ENCODE data around the gene ATP6V1B1.

ATP6V1B1 gene

DNA sequence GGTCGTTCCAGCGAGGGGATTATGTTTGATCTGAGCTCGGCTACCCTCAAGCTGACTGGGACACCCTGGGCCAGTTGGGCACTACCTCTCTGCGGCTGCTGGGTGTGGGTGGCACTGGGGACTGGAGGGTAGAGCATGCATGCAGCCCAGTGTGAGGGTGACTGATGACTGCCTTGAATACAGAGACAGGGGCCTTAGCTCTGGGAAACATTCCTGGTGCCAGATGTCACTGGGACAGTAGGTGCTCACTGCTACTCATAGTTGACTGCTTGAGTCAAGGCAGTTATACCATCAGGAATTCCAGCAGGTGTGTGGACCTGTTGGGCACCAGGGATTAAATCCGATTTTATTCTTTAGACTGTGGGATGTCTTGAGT lies 33.6 kb upstream of the ATP6V1B1 start:
- no peak for DNase-seq

DNA sequence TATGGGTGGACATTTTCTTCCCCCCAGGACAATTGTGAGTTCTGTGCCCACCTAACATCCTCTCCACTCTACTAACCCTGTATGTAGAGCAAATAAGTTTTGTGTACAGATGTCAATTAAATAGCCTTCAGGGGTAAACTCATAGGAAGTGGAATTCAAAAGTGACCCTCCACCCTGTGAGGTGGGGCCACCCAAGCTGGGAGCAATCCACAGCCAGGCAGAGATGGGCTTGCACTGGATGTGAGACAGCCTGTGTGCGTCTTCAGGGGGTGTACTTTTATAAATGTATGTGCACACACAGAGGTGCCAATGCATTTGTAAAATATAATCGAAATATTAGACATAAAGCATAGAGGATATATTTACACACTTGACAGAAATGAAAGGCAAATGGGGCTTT lies 33.1 kb upstream of the ATP6V1B1 start:
- no peak for DNase-seq

DNA sequence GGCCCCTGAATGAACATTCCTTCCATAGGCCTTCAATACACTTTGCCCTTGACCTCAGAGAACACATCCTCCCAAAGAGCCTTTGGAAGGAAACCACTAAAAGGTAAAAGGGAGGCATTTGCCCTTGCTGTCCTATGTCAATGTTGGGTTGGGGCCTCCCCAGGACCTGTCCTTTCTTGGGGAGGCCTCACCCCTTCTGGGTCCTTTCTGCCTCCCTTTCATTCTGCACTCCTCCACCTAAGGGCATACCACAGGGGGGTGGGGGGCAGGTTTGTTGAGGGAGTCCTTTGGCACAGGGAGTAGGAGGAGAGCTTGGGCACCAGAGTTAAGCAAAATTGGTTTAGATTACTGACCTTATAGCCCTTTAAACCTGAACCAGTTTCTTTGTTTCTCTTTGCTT lies 32.5 kb upstream of the ATP6V1B1 start:
- DNase-seq: no peak

DNA sequence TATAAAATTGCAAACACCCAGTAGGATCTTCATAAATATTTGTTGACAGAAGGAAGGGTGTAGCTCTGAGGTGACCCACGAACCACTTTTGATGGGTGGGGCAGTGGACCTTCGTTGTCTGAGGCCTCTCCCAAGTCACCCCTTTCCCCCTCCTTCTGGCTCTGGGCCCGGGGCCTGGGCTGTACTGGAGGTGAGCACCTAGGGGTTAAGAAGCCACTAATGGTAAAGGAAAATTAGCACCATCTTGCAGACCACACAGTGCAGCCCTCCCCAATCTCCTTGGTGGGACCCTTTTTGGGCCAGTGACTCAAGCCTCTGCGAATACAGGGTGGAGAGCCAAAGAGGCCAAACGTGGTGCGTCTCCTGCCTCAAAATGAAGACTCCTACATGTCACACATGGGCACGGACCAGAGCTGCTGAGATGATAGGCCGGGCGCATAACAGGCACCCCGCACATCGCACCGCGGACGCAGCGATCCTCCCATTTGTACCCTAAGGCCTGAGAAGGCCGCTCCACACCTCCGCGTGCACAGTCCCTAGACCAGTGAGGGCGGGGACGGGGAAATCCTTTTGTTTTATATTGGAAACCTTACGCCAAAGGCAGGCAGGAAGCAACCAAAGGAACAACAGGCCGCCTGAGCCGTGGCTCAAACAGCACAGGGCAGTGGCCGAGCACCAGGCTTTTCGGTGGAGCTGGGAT lies 31.9 kb upstream of the ATP6V1B1 start:
- no peak for DNase-seq

DNA sequence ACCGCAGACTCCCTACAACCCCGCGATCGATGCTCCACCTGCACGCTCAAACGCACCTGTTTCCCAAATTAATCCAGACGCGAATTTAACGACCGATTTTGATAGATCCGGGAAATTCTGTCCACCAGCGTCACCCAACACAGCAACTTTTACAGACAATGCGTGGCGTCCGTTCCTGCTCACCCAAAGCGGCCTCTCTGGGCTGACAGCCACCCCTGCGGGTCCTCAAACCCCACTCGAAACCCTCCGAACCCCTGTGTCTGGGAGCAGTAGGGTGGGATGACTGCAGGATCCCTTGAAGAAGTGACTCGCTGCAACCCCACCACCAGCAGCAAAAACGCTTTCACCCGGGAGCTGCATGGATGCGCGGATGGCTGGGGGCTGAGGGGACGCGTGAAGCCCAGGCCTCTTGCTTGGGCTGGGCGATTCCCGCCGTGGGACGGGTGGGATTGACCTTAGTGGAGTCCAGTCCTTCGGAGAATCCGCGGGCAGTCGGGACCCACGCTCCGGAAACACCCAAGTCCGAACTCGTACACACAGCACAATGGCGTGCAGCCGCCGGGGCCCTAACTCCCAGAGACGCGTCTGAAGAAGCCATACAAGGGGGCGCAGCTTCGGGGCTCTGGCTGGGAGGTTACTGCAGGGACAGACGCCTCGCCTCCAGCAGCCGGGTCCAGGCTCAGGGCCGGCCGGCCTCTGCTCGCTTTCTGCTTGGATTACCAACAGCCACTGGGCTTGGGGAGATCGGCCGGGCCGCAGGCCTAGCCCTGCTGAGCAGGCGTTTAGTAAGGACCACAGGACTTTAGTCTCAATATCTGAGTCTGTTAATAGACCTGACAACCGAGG lies 31.1 kb upstream of the ATP6V1B1 start:
- no peak for DNase-seq

DNA sequence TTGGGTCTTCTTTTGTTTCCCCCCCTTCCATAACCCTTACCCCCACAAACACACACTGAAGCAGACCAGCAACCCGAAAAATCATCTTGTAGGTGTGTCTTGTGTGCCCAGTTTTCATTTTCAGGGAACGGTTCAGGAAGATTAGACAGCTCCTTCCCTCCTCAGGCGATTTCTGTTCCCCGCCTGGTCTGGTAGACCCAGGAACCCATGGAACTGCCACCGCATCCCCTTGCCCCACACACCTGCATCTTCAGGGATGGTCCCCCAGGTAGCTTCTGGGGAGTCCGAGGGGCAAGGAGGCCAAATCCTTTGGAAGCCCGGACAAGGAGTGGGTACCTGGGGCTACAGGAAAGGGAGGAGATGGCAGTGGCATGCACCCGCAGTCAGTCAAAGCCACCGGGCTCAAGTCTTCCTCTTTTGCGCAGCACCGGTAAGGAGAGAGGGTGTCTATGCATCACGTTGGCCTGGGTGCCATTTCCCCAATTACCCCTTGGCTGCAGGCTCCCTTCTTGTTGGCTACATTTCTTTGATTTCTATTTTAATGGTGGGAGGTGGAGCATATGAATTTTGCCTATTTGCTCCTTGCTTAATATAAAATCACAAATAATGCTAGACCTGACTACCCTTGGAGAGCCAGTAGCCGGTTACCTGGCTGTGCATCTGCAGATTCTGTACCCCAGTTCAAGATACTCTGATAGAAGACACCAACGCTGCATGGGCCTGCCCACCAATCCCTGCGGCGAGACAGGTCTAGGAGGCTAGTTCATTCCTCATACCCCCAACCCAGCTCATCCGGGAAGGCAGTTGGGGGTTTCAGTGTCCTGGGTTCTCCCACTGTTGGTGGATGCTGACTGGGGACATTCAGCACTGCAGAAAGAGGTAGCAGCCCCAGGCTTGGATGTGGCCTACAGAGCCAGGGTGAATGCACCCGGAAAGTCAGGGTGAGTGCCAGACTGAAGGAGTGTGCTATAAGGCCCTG lies 30.0 kb upstream of the ATP6V1B1 start:
- no peak for DNase-seq

DNA sequence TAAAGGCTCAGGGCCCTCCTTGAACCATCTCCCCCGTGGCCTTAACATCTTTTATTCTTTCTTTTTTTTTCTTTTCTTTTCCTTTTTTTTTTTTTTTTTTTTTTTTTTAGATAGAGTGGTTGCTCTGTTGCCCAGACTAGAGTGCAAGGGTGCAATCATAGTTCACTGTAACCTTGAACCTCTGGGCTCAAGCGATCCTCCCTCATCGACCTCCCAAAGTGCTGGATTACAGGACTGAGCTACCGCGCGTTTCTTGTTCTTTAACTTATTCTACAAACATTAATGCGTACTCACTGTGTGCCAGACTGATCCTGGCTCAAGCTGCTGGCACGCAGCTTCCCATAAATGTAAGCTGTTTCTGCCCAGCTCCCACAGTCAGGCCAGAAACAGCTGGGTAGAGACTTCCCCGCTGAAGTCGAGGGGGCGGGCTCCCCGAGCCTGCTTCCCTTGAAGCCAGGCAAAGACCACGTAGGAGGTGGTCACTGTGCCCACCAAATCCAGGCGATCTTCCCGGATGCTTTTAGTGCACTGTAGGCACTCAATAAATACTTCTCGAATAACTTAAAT lies 29.2 kb upstream of the ATP6V1B1 start:
- no peak for DNase-seq

DNA sequence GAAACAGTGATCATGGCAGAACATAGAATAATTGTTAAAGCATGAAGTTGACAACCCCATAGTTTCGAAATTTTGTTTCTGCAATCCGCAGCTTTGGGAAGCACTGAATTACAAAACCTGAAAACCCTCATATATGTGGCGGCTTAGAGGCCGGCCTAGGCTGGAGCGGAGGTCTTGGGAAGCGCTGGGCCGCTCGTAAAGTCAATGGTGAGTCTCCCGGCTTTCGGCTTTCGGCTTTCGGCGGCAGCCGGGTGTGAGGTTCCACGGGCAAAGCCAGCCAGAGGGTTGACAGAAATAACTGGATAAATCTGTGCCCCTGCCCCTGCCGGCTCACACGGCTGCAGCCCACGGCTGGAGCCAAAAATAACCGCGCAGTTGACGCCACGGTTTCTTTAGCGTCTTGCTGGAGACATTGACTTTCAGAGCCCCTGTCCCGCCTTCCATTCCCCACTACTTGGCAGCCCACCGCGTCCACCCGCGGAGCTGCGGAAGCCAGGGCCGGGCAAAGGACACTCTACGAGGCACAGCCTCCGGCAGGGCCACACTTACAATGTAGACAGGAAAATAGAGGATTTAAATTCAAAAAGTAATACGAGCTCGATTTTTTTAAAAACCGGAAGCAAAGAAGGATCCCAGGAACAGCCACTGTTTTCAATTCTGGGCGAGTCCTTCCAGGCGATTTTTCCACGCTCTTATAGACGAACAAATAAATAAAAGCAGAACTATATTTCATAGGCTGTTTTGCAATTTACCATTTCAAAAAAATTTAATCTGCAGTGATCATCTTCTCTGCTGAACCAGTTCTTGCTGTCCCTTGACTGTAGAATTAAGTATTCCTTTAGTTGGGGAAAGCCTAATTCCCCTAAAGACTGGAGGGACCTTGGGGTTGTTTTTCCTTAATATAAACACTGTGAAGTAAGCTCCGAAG lies 28.3 kb upstream of the ATP6V1B1 start:
- no peak for DNase-seq

DNA sequence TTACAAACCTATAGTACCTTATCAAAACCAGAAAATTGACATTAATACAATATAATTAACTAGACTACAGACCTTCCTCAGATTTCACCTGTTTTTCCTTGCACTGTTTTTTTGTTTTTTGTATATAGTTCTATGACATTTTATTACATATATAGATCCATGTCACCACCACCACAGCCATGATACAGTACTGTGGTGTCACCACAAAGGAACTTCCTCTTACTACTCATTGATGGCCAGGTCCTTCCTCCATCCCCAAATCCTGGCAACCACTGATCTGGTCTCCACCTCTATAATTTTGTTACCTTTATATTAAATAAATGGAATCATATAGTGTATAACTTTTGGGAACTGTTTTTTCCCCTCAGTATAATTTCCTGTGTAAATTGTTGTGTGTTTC lies 19.4 kb upstream of the ATP6V1B1 start:
- no peak for DNase-seq

DNA sequence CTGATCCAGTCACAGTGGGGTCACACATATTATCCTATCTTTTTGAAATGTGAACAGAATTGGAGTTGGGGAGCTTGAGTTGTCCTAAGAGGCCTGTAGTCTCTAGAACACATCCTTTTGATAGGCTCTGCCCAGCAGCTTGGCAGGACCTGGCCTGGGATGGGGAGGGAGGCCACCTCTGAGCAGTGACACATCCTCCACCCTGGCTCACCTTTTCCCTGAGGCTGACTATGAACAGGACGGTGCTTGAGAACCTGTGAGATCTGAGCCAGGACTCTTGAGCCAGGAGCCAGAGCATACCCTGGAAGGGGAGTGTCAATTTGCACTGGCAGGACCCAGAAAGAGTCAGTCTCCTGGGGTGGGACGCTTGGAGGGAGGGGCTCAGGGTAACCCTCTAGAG lies 17.7 kb upstream of the ATP6V1B1 start:
- DNase-seq: no peak

DNA sequence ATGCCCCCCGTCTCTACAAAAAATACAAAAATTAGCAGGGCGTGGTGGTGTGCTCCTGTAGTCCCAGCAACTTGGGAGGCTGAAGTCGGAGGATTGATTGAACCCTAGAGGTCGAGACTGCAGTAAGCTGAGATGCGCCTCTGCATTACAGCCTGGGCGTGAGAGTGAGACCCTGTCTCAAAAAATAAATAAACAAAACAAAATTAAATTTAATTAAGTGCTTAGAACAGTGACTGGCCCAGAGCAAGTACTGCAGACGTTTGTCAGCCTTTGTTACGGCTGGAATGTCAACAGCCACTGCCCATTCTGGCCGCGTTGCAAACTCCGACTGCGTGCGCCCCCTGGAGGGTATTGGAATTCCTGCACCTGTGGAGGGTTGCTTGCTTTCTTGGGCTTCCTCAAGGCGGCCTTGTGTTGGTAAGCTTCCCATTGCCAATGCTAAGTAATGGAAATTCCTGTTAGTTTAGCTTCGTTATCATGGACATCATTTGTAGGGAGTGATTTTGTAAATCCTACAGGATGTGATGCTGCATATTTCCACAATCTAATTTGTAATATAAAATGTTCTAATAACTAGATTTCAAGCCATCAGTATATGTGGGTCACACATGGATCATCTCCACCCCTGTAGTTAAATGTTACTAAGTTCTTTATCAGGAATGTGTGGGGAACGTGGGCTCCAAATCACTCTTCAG lies 15.9 kb upstream of the ATP6V1B1 start:
- peak; percentile 41 for DNase-seq

DNA sequence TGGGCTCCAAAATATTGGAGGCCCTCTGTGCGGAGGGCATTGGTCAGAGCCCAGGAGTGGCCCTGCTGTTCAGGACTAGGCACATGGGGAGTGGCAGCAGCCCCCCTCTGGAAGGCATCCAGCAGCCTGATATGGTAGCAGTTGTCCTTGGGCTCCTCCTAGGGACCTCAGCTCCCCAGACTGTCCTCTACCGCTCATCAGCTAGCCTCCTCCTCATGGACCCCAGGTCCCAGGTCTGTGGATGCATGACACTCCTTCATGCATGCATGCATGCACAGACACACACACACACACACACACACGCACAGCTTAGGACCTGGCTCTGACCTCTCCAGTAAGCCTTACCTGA lies 15.4 kb upstream of the ATP6V1B1 start:
- DNase-seq: no peak

DNA sequence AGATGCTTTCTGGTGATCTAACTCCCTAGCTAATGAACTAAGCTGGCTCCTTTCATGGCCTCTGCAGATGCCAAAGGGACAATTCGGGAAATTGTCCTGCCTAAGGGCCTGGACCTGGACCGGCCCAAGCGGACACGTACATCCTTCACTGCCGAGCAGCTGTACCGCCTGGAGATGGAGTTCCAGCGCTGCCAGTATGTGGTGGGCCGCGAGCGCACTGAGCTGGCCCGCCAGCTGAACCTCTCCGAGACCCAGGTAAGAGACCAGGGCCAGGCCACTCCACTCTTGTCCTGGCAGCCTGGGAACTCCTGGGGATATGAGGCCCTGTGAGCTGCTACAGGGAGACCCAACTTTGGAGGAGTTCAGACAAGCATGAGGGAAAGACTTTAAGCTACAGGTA lies 14.7 kb upstream of the ATP6V1B1 start:
- no peak for DNase-seq

DNA sequence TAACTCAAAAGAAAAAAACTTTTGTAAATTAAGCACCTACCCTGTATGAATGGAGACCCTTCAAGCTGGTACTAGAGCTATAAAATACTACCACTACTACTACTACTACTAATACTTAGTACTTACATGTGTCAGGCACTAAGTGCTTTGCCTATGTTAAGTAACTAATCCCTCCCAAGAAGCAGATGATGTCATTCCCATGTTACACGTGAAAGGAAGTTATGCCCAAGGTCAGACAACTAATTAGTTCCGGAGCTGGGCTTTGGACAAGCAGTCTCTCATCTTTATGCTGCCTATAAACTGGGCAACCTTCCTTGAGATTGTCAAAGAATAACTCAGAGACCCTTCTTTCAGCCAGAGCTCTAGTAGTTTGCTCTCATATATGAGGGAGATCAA lies 13.9 kb upstream of the ATP6V1B1 start:
- DNase-seq: no peak

DNA sequence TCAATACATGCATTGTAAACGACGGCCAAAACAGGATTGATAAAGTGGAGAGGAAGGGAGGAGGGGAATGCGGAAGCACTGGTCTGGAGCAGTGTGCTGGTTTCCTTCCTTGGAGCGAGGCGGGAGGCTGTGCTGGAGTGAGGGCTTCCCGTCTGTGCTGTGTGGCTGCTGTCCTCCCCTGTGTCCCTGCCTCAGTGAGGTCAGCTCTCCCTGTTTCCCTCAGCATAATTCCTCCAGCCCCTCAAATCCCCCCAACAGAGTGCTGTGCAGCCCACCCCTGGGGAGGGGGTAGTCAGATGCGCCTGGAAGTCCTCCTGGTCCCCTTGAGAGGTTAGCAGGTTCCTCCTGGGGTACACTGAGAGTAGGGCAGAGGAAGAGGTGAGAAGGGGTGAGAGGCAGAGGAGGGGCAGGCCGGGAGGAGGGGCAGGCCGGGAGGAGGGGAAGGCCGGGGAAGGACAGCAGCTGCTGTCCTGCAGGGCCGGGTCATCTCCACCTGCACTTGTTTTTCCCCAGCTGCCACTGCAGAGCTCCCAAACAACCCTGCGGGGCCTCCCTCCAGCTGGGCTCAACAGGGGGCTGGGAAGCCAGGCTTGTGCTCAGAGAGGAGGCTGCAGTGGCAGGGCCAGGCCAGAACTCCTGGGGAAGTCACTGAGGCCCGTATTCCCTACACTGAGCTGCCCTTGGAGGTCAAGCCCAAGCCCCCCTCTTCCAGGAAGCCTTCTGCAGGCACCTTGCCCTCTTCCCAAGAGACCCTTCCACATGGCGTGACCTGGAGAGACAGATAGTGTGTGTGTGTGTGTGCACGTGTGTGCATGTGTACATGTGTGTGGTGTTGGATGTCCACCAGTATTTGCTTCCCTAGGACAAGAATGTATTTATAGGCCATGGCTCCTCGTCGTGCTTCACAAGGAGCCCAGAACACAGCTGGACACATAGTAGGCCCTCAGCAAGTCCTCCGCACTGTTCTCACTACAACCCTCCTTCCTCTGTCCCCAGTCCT lies 13.2 kb upstream of the ATP6V1B1 start:
- DNase-seq: no peak

DNA sequence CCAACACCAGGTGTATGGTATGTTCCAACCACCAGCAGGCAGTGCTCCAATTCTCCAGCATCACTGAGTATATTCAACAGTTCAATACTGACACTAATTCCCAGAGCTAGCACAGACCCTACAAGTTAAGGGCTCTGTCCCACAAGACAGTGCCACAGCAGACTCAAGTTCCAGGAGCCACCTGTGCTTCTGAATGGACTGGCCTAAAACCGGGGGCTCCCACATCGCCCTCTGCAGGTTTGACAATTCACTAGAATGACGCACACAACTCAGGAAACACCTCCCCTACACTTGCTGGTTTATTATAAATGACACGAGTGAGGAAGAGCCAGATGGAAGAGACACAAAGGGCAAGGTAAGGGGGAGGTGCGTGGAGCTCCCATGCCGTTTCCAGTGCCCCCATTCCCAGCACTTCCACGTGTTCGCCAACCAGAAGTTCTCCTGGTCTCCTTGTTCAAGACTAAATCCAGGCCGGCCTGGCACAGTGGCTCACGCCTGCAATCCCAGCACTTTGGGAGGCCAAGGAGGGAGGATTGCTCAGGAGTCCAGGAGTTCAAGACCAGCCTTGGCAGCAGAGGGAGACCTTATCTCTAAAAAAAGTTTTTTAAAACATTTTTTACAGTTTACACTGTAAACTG lies 12.2 kb upstream of the ATP6V1B1 start:
- DNase-seq: no peak

DNA sequence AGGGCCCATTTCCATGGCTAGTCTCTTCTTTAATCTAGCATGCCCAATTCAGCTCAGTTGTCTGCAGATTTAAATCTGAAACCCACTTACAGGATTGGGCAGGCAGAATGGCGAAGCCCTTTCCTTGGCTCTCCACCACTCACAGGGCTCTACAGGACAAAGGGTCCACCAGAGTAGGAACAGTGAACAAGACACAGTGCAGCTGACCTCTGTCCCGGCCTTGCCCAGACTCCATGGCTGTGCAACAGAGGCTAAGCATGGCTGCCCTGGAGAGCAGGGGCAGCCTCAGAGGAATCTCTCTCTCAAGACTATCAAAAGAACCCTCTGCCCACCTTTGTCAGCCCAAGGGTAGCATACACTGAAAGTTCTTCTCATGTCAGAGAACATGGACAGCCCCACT lies 9.7 kb upstream of the ATP6V1B1 start:
- DNase-seq: no peak

DNA sequence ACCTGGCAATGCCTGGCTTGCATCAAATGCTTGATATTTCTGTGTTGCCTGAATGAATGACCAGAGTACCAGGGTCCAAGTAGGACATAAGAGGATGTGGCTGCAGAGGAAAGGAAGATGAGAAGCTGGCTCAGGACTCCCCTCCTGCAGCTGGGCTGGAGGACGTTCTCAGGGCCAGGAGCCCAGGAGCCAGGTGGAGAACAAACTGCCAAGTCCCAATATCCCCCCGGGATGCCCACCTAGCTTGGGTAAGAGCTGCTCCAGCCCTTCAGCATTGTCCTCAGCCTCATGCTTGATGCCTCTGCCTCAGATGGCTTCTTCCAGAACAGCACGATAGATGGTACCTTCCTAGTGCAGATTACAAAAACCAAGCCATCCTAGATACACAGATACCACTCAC lies 8.6 kb upstream of the ATP6V1B1 start:
- DNase-seq: no peak

DNA sequence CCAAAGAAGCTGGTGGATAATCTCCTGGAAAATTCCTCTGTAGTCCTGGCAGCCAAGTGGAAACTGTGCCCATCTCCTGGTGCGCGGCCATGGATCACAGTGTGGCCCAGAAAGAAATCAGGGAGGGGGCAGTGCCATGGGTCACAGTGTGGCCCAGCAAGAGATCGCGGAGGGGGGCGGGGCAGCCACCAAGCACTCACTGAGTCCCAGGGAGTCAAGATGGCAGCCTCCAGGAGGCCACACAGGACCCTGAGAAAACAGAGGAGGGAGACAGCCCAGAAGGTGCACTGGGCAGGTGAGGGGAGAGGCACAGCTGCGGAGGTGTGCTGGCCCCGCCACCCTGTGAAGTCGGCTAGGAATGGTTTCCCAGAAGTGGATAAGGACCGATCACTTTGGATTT lies 8.1 kb upstream of the ATP6V1B1 start:
- no peak for DNase-seq

DNA sequence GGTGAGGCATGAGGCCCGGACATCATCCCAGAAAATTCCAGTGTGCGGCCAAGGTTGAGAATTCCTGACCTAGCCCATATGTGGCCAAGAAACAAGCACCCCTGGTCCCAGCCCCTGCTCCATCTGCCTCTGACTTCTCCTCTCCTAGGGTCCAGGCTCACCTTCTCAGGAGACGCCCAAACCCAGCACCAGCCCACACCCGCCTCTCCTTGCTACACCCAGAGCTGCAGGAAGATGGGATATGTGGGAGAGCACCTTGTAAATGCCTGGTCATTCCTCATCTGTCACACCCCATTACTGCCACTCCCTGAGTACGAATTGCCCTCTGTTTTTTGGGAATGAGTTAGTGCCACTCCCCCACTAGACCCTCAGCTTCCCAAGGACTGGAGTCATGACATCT lies 7.3 kb upstream of the ATP6V1B1 start:
- no peak for DNase-seq

Measured in activated effector memory CD4-positive, alpha-beta T cell treated with Interleukin-2 at 50 U/mL for 16 hours (primary cell).